ENCODE measurements around the gene ITPKB. TPM values are rescaled to one million over a fixed set of nuclear protein-coding genes. Genes with fewer than 3 reads are reported as not detected.

Gene ITPKB
- total and polyA plus RNA-seq, 9 donors = 11.3 to 43.2 (median 20.1) TPM

DNA sequence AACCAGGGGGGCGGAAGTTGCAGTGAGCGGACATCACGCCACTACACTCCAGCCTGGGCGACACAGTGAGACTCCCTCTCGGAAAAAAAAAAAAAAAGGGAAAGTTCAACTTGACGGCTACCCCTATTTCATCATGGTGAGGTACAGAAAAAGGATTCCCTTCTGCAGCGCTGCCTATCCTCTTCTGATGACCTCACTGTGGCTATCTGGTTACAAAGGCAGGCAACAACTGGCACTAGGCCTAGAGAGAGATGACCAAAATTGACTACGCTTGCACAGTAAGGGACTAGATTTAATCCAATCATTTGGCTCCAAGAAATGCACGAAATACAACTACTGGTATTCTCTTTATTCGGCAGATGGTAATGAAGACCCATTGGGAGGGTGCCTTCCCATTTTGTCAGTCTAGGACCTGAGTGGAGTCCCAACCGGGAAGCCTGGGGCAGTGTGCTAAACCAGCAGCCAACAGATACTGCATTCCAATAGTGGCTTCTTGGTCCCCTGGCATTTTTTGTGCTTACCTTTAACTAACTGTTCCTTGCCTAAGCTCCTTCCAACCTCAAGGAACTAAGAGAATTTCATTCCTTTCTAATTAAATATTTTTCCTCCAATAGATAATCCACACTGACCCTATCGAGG lies 36.6 kb downstream of the ITPKB start:
- Histone ChIP-seq H3K4me3 (peak overlapping the region; percentile 58), H3K27me3 (no peaks in the 10 kb centered on the region), H3K27ac (peak overlapping the region; percentile 91 to 99), H3K9me3 (no peaks in the 10 kb centered on the region), H3K4me1 (ENCODE audit: insufficient read depth) (peaks cover 4% of the 10 kb centered on the region), H3K36me3 (no peaks in the 10 kb centered on the region)
- peak in 1 of 5 donors; percentile 46 for DNase-seq
- intact Hi-C loops (cut with DNase I) = no loop called here
- TF ChIP-seq, protein P1, sequence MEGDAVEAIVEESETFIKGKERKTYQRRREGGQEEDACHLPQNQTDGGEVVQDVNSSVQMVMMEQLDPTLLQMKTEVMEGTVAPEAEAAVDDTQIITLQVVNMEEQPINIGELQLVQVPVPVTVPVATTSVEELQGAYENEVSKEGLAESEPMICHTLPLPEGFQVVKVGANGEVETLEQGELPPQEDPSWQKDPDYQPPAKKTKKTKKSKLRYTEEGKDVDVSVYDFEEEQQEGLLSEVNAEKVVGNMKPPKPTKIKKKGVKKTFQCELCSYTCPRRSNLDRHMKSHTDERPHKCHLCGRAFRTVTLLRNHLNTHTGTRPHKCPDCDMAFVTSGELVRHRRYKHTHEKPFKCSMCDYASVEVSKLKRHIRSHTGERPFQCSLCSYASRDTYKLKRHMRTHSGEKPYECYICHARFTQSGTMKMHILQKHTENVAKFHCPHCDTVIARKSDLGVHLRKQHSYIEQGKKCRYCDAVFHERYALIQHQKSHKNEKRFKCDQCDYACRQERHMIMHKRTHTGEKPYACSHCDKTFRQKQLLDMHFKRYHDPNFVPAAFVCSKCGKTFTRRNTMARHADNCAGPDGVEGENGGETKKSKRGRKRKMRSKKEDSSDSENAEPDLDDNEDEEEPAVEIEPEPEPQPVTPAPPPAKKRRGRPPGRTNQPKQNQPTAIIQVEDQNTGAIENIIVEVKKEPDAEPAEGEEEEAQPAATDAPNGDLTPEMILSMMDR (IDR thresholded peaks at IDR 0.05) = no peak
- no peak for TF ChIP-seq POLR2A (IDR thresholded peaks at IDR 0.05)
- no peak for TF ChIP-seq EP300 (IDR thresholded peaks at IDR 0.05)
- WGBS, 3 donors = 64 to 73% (median 71%) methylated on average over 12 of the region's 12 CpGs

- Histone ChIP-seq H3K27me3 (no peaks in the 10 kb centered on the region), H3K4me1 (ENCODE audit: insufficient read depth) (peaks cover 4% of the 10 kb centered on the region), H3K27ac (no peak overlapping the region), H3K4me3 (no peak overlapping the region), H3K9me3 (no peaks in the 10 kb centered on the region), H3K36me3 (no peaks in the 10 kb centered on the region)
- DNase-seq = no peak
- TF ChIP-seq POLR2A (IDR thresholded peaks at IDR 0.05) (no peak), EP300 (IDR thresholded peaks at IDR 0.05) (no peak)
- TF ChIP-seq, protein P1 (IDR thresholded peaks at IDR 0.05) = no peak
- intact Hi-C loops (cut with DNase I) = no loop called here
- 94 to 96% (median 95%) methylated on average over 5 of the region's 5 CpGs for WGBS, 3 donors
Observed at GRCh38 chr1:226700861-226701260, 38.2 kb downstream of the ITPKB start.

- H3K9me3 ChIP-seq = no peaks in the 10 kb centered on the region
- no peak for DNase-seq
- peaks cover 4% of the 10 kb centered on the region for H3K4me1 ChIP-seq (ENCODE audit: insufficient read depth)
- no peak overlapping the region for H3K27ac ChIP-seq
- 97 to 98% (median 97%) methylated on average over 7 of the region's 7 CpGs for WGBS, 3 donors
- H3K27me3 ChIP-seq = no peaks in the 10 kb centered on the region
- intact Hi-C loops (cut with DNase I) = no loop called here
- TF ChIP-seq POLR2A (IDR thresholded peaks at IDR 0.05) = no peak
- no peak for TF ChIP-seq EP300 (IDR thresholded peaks at IDR 0.05)
- no peaks in the 10 kb centered on the region for H3K36me3 ChIP-seq
- H3K4me3 ChIP-seq = no peak overlapping the region
Observed at GRCh38 chr1:226699166-226699565, 39.9 kb downstream of the ITPKB start.

- intact Hi-C loops (cut with DNase I) = no loop called here
- no peak overlapping the region for H3K4me3 ChIP-seq
- TF ChIP-seq POLR2A (IDR thresholded peaks at IDR 0.05) (no peak), EP300 (IDR thresholded peaks at IDR 0.05) (no peak)
- TF ChIP-seq, protein P1 (IDR thresholded peaks at IDR 0.05) = no peak
- H3K4me1 ChIP-seq (ENCODE audit: insufficient read depth) = peaks cover 4% of the 10 kb centered on the region
- no peak for DNase-seq
- H3K9me3 ChIP-seq = no peaks in the 10 kb centered on the region
- H3K36me3 ChIP-seq = no peaks in the 10 kb centered on the region
- no peaks in the 10 kb centered on the region for H3K27me3 ChIP-seq
- no peak overlapping the region for H3K27ac ChIP-seq
Observed at GRCh38 chr1:226698659-226699058, 40.4 kb downstream of the ITPKB start.

DNA sequence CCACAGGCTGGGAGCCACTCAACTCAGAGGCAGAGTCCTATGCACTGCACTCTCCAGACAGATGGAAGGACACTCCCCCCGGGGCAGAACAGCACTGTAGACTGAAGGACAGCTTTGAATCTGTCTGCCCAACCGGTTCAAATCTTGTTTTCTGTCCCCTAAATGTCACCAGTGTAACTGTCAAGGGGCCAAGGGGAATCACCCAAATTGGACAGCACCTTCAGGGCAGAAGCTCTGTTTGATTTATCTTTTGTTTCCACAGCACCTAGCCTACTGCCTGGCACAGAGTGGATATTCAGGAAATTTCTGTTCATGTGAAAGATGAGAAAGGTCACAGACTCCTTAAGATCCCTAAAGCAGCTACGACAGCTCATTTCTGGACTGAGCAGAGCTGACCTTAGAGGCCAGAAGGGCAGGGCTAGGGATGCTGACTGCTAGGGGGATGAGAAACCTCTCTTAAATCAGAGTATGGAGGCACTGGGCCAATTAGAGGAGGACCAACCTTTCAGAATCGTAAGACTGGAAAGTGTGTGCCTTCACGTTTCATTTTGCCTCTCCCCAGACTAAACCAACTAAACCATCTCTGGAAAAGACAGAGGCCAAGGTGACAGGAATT lies 41.0 kb downstream of the ITPKB start:
- DNase-seq = no peak
- intact Hi-C loops (cut with DNase I) = no loop called here
- WGBS, 3 donors = 77 to 84% (median 84%) methylated on average over 5 of the region's 5 CpGs
- Histone ChIP-seq H3K27me3 (no peaks in the 10 kb centered on the region), H3K9me3 (no peaks in the 10 kb centered on the region), H3K4me3 (no peak overlapping the region), H3K27ac (no peak overlapping the region), H3K4me1 (ENCODE audit: insufficient read depth) (peaks cover 4% of the 10 kb centered on the region), H3K36me3 (no peaks in the 10 kb centered on the region)
- TF ChIP-seq POLR2A (IDR thresholded peaks at IDR 0.05) = no peak
- TF ChIP-seq EP300 (IDR thresholded peaks at IDR 0.05) = no peak

All from ovary (tissue), 9 donors.